Measurements from ENCODE around the gene CARMIL3. TPM values are rescaled to one million over a fixed set of nuclear protein-coding genes. Genes with fewer than 3 reads are reported as not detected.

CARMIL3 gene
- total RNA-seq (2022; extraction: Qiagen RNA extraction; ENCODE audit: low read depth) = 0.34 to 0.95 TPM (median 0.49 TPM) in 5 replicates

GRCh38 chr14:24051789-24052655, at the start of gene CARMIL3:
Gene CARMIL3, plus strand, starts transcription at chr14:24052009. Its CDS starts 145 bp downstream, at chr14:24052154.

GRCh38 chr14:24071144-24071697, 19.4 kb downstream of the CARMIL3 start, which contains the start of gene CPNE6:
Gene CPNE6, plus strand, starts transcription at chr14:24071562. Its CDS starts 1,375 bp downstream, at chr14:24072937.

GRCh38 chr14:24093901-24094840, 42.4 kb downstream of the CARMIL3 start, which contains the start of gene PCK2:
Gene PCK2, plus strand, starts transcription at chr14:24094311. Its CDS starts 95 bp downstream, at chr14:24094406.

GRCh38 chr14:24114532-24115421, 63.0 kb downstream of the CARMIL3 start, which contains the start of the genes DCAF11 and NRL:
Gene DCAF11, plus strand, starts transcription at chr14:24114777. Its CDS starts 818 bp downstream, at chr14:24115595.
Gene NRL, minus strand, starts transcription at chr14:24114949. Its CDS starts 32,101 bp downstream, at chr14:24082848.

Other genes starting within 250 kb of the CARMIL3 start
- 42.2 to 47.9 TPM (median 46.2 TPM) in 5 replicates for gene DHRS4, start 98.2 kb upstream of the CARMIL3 start, total RNA-seq (2022; extraction: Qiagen RNA extraction; ENCODE audit: low read depth)
- 22.1 to 37.0 TPM (median 30.3 TPM) in 5 replicates for gene DHRS4L2, start 63.1 kb upstream of the CARMIL3 start, total RNA-seq (2022; extraction: Qiagen RNA extraction; ENCODE audit: low read depth)
- not detected in 5 replicates for gene CPNE6, start 19.6 kb downstream of the CARMIL3 start, total RNA-seq (2022; extraction: Qiagen RNA extraction; ENCODE audit: low read depth)
- gene PCK2, start 42.3 kb downstream of the CARMIL3 start, total RNA-seq (2022; extraction: Qiagen RNA extraction; ENCODE audit: low read depth) = 16.5 to 22.6 TPM (median 20.9 TPM) in 5 replicates
- 19.5 to 23.6 TPM (median 20.5 TPM) in 5 replicates for gene DCAF11, start 62.8 kb downstream of the CARMIL3 start, total RNA-seq (2022; extraction: Qiagen RNA extraction; ENCODE audit: low read depth)
- gene NRL, start 62.9 kb downstream of the CARMIL3 start, total RNA-seq (2022; extraction: Qiagen RNA extraction; ENCODE audit: low read depth) = 0.72 to 1.2 TPM (median 0.80 TPM) in 5 replicates
- 0.17 to 0.31 TPM in 2 of 5 replicates, not detected in the others for gene FITM1, start 78.7 kb downstream of the CARMIL3 start, total RNA-seq (2022; extraction: Qiagen RNA extraction; ENCODE audit: low read depth)
- 166 to 196 TPM (median 176 TPM) in 5 replicates for gene PSME1, start 84.2 kb downstream of the CARMIL3 start, total RNA-seq (2022; extraction: Qiagen RNA extraction; ENCODE audit: low read depth)
- 45.0 to 65.7 TPM (median 61.1 TPM) in 5 replicates for gene EMC9, start 89.6 kb downstream of the CARMIL3 start, total RNA-seq (2022; extraction: Qiagen RNA extraction; ENCODE audit: low read depth)
- 163 to 221 TPM (median 173 TPM) in 5 replicates for gene PSME2, start 94.6 kb downstream of the CARMIL3 start, total RNA-seq (2022; extraction: Qiagen RNA extraction; ENCODE audit: low read depth)
- 18.9 to 37.4 TPM (median 28.0 TPM) in 5 replicates for gene RNF31, start 95.5 kb downstream of the CARMIL3 start, total RNA-seq (2022; extraction: Qiagen RNA extraction; ENCODE audit: low read depth)
- gene IRF9, start 109.3 kb downstream of the CARMIL3 start, total RNA-seq (2022; extraction: Qiagen RNA extraction; ENCODE audit: low read depth) = 14.5 to 20.9 TPM (median 16.8 TPM) in 5 replicates
- 4.0 to 5.5 TPM (median 5.1 TPM) in 5 replicates for gene REC8, start 120.1 kb downstream of the CARMIL3 start, total RNA-seq (2022; extraction: Qiagen RNA extraction; ENCODE audit: low read depth)
- gene IPO4, start 136.8 kb downstream of the CARMIL3 start, total RNA-seq (2022; extraction: Qiagen RNA extraction; ENCODE audit: low read depth) = 79.3 to 90.2 TPM (median 86.3 TPM) in 5 replicates
- gene TM9SF1, start 143.4 kb downstream of the CARMIL3 start, total RNA-seq (2022; extraction: Qiagen RNA extraction; ENCODE audit: low read depth) = 63.2 to 70.0 TPM (median 67.6 TPM) in 5 replicates
- gene TSSK4, start 153.7 kb downstream of the CARMIL3 start, total RNA-seq (2022; extraction: Qiagen RNA extraction; ENCODE audit: low read depth) = not detected in 5 replicates
- 71.9 to 101 TPM (median 93.0 TPM) in 5 replicates for gene CHMP4A, start 161.5 kb downstream of the CARMIL3 start, total RNA-seq (2022; extraction: Qiagen RNA extraction; ENCODE audit: low read depth)
- gene MDP1, start 164.1 kb downstream of the CARMIL3 start, total RNA-seq (2022; extraction: Qiagen RNA extraction; ENCODE audit: low read depth) = 27.3 to 34.4 TPM (median 29.4 TPM) in 5 replicates
- 444 to 520 TPM (median 484 TPM) in 5 replicates for gene NEDD8, start 180.4 kb downstream of the CARMIL3 start, total RNA-seq (2022; extraction: Qiagen RNA extraction; ENCODE audit: low read depth)
- 54.3 to 66.4 TPM (median 58.1 TPM) in 5 replicates for gene GMPR2, start 180.9 kb downstream of the CARMIL3 start, total RNA-seq (2022; extraction: Qiagen RNA extraction; ENCODE audit: low read depth)
- gene TINF2, start 190.6 kb downstream of the CARMIL3 start, total RNA-seq (2022; extraction: Qiagen RNA extraction; ENCODE audit: low read depth) = 34.2 to 38.2 TPM (median 36.6 TPM) in 5 replicates
- gene TGM1, start 211.2 kb downstream of the CARMIL3 start, total RNA-seq (2022; extraction: Qiagen RNA extraction; ENCODE audit: low read depth) = 0.53 to 1.1 TPM (median 1.0 TPM) in 5 replicates
- gene RABGGTA, start 219.6 kb downstream of the CARMIL3 start, total RNA-seq (2022; extraction: Qiagen RNA extraction; ENCODE audit: low read depth) = 15.2 to 18.4 TPM (median 16.6 TPM) in 5 replicates
- 10.3 to 14.0 TPM (median 13.1 TPM) in 5 replicates for gene DHRS1, start 247.8 kb downstream of the CARMIL3 start, total RNA-seq (2022; extraction: Qiagen RNA extraction; ENCODE audit: low read depth)
- 13.7 to 17.0 TPM (median 16.6 TPM) in 5 replicates for gene NOP9, start 247.8 kb downstream of the CARMIL3 start, total RNA-seq (2022; extraction: Qiagen RNA extraction; ENCODE audit: low read depth)